ENCODE data around the gene TGFB1I1. TPM values are rescaled to one million over a fixed set of nuclear protein-coding genes. Genes with fewer than 3 reads are reported as not detected.
A peak's percentile ranks its signal among the peaks of the same experiment; 100 is the strongest.

The TGFB1I1 gene
- total and polyA plus RNA-seq, 2 of the 13 experiments (the other 11 are each of a cell fraction or from before 2014, with no cell fraction given): 0.80 to 2.9 TPM

DNA sequence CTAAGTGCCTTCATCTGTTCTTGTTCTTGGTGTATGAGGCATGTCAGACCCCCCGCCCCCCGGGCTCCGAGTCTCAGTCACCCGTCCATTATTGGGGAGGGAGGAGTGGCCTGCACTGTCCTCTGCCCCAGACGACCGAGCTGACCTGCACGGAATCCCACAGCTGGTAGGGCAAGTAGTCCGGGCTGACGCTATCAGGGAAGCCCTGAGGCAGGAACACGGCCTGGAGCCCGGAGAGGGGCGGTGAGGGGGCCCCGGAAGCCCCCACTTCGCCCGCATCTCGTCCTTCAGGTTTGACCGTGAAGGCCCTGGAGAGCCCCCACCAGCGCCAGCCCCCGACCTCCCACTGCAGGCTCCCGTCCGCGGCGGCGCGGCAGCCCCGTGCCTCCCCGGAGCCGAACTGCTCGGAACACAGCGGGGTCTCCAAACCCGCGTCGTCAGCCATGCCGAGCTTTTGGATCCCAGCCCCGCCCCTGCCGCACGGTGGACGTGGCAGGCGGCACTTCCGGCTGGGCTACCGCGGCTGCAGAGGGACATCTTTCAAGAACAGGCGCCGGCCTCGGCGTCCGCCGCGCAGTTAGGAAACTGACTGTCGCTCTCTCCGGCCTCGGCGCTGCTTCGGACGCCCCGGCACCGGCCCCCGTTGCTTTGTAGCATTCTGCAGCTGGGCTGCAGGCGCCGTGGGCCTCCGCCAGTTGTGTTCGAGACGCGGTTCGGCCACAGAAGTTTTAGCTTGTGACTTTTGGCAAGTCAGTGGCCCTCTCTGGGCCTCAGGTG, 36.2 kb downstream of the TGFB1I1 start, which contains the start of gene RUSF1 (continued):
- TF ChIP-seq IKZF4 (CRISPR knock-in tag; IDR thresholded peaks at IDR 0.05; ENCODE audit: borderline replicate concordance, low read depth, not compliant biosample characterization) (peak; percentile 53), ZNF570 (CRISPR knock-in tag; IDR thresholded peaks at IDR 0.05; ENCODE audit: borderline replicate concordance) (0 out of 2 replicates have a peak, but pooled peaks have one; percentile 53), CC2D1A (CRISPR knock-in tag; IDR thresholded peaks at IDR 0.05) (no peak), SNAI1 (CRISPR knock-in tag; IDR thresholded peaks at IDR 0.05; ENCODE audit: borderline replicate concordance) (0 out of 2 replicates have a peak, but pooled peaks have one; percentile 87), CCDC6 (CRISPR knock-in tag; IDR thresholded peaks at IDR 0.05) (peak; percentile 80; the same call in 1 of the 2 replicates), ONECUT2 (CRISPR knock-in tag; IDR thresholded peaks at IDR 0.05) (no peak; the same call in 1 of the 2 replicates), ETV6 (CRISPR knock-in tag; conservative IDR thresholded peaks at IDR 0.05) (peak; percentile 95), ZSCAN29 (CRISPR knock-in tag; conservative IDR thresholded peaks at IDR 0.05) (peak; percentile 60; the same call in 1 of the 2 replicates), HHEX (CRISPR knock-in tag; IDR thresholded peaks at IDR 0.05) (no peak), SMAD3 (CRISPR knock-in tag; IDR thresholded peaks at IDR 0.05) (peak; percentile 96)
- TF ChIP-seq, protein P1, sequence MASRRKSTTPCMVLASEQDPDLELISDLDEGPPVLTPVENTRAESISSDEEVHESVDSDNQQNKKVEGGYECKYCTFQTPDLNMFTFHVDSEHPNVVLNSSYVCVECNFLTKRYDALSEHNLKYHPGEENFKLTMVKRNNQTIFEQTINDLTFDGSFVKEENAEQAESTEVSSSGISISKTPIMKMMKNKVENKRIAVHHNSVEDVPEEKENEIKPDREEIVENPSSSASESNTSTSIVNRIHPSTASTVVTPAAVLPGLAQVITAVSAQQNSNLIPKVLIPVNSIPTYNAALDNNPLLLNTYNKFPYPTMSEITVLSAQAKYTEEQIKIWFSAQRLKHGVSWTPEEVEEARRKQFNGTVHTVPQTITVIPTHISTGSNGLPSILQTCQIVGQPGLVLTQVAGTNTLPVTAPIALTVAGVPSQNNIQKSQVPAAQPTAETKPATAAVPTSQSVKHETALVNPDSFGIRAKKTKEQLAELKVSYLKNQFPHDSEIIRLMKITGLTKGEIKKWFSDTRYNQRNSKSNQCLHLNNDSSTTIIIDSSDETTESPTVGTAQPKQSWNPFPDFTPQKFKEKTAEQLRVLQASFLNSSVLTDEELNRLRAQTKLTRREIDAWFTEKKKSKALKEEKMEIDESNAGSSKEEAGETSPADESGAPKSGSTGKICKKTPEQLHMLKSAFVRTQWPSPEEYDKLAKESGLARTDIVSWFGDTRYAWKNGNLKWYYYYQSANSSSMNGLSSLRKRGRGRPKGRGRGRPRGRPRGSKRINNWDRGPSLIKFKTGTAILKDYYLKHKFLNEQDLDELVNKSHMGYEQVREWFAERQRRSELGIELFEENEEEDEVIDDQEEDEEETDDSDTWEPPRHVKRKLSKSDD (CRISPR knock-in tag; IDR thresholded peaks at IDR 0.05; ENCODE audit: low read depth): peak; percentile 56; the same call in 1 of the 2 replicates
- TF ChIP-seq, protein P2, sequence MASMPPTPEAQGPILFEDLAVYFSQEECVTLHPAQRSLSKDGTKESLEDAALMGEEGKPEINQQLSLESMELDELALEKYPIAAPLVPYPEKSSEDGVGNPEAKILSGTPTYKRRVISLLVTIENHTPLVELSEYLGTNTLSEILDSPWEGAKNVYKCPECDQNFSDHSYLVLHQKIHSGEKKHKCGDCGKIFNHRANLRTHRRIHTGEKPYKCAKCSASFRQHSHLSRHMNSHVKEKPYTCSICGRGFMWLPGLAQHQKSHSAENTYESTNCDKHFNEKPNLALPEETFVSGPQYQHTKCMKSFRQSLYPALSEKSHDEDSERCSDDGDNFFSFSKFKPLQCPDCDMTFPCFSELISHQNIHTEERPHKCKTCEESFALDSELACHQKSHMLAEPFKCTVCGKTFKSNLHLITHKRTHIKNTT (CRISPR knock-in tag; IDR thresholded peaks at IDR 0.05): no peak
- TF ChIP-seq, protein P3, sequence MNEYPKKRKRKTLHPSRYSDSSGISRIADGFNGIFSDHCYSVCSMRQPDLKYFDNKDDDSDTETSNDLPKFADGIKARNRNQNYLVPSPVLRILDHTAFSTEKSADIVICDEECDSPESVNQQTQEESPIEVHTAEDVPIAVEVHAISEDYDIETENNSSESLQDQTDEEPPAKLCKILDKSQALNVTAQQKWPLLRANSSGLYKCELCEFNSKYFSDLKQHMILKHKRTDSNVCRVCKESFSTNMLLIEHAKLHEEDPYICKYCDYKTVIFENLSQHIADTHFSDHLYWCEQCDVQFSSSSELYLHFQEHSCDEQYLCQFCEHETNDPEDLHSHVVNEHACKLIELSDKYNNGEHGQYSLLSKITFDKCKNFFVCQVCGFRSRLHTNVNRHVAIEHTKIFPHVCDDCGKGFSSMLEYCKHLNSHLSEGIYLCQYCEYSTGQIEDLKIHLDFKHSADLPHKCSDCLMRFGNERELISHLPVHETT (CRISPR knock-in tag; conservative IDR thresholded peaks at IDR 0.05): peak; percentile 45; the same call in 1 of the 2 replicates
- TF ChIP-seq, protein P4, sequence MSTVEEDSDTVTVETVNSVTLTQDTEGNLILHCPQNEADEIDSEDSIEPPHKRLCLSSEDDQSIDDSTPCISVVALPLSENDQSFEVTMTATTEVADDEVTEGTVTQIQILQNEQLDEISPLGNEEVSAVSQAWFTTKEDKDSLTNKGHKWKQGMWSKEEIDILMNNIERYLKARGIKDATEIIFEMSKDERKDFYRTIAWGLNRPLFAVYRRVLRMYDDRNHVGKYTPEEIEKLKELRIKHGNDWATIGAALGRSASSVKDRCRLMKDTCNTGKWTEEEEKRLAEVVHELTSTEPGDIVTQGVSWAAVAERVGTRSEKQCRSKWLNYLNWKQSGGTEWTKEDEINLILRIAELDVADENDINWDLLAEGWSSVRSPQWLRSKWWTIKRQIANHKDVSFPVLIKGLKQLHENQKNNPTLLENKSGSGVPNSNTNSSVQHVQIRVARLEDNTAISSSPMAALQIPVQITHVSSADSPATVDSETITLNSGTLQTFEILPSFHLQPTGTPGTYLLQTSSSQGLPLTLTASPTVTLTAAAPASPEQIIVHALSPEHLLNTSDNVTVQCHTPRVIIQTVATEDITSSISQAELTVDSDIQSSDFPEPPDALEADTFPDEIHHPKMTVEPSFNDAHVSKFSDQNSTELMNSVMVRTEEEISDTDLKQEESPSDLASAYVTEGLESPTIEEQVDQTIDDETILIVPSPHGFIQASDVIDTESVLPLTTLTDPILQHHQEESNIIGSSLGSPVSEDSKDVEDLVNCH (CRISPR knock-in tag; IDR thresholded peaks at IDR 0.05): no peak
- TF ChIP-seq, protein P5, sequence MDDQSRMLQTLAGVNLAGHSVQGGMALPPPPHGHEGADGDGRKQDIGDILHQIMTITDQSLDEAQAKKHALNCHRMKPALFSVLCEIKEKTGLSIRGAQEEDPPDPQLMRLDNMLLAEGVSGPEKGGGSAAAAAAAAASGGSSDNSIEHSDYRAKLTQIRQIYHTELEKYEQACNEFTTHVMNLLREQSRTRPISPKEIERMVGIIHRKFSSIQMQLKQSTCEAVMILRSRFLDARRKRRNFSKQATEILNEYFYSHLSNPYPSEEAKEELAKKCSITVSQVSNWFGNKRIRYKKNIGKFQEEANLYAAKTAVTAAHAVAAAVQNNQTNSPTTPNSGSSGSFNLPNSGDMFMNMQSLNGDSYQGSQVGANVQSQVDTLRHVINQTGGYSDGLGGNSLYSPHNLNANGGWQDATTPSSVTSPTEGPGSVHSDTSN (CRISPR knock-in tag; IDR thresholded peaks at IDR 0.05; ENCODE audit: borderline replicate concordance): no peak; the same call in 1 of the 2 replicates
- TF ChIP-seq, protein P6, sequence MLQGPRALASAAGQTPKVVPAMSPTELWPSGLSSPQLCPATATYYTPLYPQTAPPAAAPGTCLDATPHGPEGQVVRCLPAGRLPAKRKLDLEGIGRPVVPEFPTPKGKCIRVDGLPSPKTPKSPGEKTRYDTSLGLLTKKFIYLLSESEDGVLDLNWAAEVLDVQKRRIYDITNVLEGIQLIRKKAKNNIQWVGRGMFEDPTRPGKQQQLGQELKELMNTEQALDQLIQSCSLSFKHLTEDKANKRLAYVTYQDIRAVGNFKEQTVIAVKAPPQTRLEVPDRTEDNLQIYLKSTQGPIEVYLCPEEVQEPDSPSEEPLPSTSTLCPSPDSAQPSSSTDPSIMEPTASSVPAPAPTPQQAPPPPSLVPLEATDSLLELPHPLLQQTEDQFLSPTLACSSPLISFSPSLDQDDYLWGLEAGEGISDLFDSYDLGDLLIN (CRISPR knock-in tag; IDR thresholded peaks at IDR 0.05; ENCODE audit: borderline replicate concordance): peak; percentile 66; the same call in 1 of the 2 replicates
